ENCODE data around the gene SERPINB4.
"Not testable (repeated sequence)": the region's sequence is repeated elsewhere in the genome, so short reads cannot be mapped to it uniquely, and the experiment has no call there.

Gene SERPINB4

GRCh38 chr18:63644142-63644541 is at the start of gene SERPINB4:
SERPINB4 (minus strand) TSS chr18:63644256; CDS start chr18:63643577, 679 bp downstream.
- ATAC-seq = not testable (repeated sequence)

GRCh38 chr18:63689064-63689463 is 45.0 kb upstream of the SERPINB4 start:
- ATAC-seq (no peak), DNase-seq (no peak)

More at GRCh38 chr18:63644142-63644541, at the start of gene SERPINB4:
- DNase-seq = not testable (repeated sequence)

GRCh38 chr18:63686871-63687270 is 42.8 kb upstream of the SERPINB4 start:
- ATAC-seq (no peak), DNase-seq (no peak)

GRCh38 chr18:63684718-63685117 is 40.7 kb upstream of the SERPINB4 start:
- ATAC-seq (no peak), DNase-seq (no peak)

- no peak for ATAC-seq
- DNase-seq = no peak
Measured at GRCh38 chr18:63683890-63684289, 39.8 kb upstream of the SERPINB4 start.

- no peak for ATAC-seq
- DNase-seq = no peak
Measured at GRCh38 chr18:63683152-63683551, 39.1 kb upstream of the SERPINB4 start.

GRCh38 chr18:63681449-63682340 is 37.6 kb upstream of the SERPINB4 start:
- no peak for ATAC-seq
- no peak for DNase-seq

GRCh38 chr18:63679820-63680606 is 36.0 kb upstream of the SERPINB4 start:
- ATAC-seq = no peak

GRCh38 chr18:63677500-63678225 is 33.6 kb upstream of the SERPINB4 start:
- DNase-seq = no peak
- no peak for ATAC-seq

More at GRCh38 chr18:63679820-63680606, 36.0 kb upstream of the SERPINB4 start:
- DNase-seq = no peak

- no peak for DNase-seq
- no peak for ATAC-seq
Measured at GRCh38 chr18:63676526-63677323, 32.7 kb upstream of the SERPINB4 start.

GRCh38 chr18:63664571-63664970 is 20.5 kb upstream of the SERPINB4 start:
- ATAC-seq (no peak), DNase-seq (no peak)

GRCh38 chr18:63661750-63662149 is 17.7 kb upstream of the SERPINB4 start, which contains the start of gene SERPINB3:
SERPINB3 (minus strand) TSS chr18:63661893; CDS start chr18:63661216, 677 bp downstream.
- DNase-seq, ATAC-seq: not testable (repeated sequence)

GRCh38 chr18:63658920-63659319 is 14.9 kb upstream of the SERPINB4 start:
- not testable (repeated sequence) for DNase-seq, ATAC-seq

- ATAC-seq, DNase-seq: not testable (repeated sequence)
Measured at GRCh38 chr18:63650271-63650670, 6.2 kb upstream of the SERPINB4 start.

GRCh38 chr18:63648241-63648640 is 4.2 kb upstream of the SERPINB4 start:
- ATAC-seq (no peak), DNase-seq (no peak)

- DNase-seq (no peak), ATAC-seq (no peak)
Measured at GRCh38 chr18:63646936-63647335, 2.9 kb upstream of the SERPINB4 start.

GRCh38 chr18:63644694-63645093 is 638 bp upstream of the SERPINB4 start:
- DNase-seq, ATAC-seq: not testable (repeated sequence)

GRCh38 chr18:63642668-63643356 is 1.2 kb downstream of the SERPINB4 start:
- not testable (repeated sequence) for ATAC-seq, DNase-seq

GRCh38 chr18:63641157-63641680 is 2.8 kb downstream of the SERPINB4 start:
- not testable (repeated sequence) for DNase-seq, ATAC-seq

GRCh38 chr18:63637703-63638102 is 6.4 kb downstream of the SERPINB4 start:
- ATAC-seq (no peak), DNase-seq (no peak)
